Stomach (tissue), 4 donors: ENCODE data around the gene PLRG1.

Experiments
- EP300 ChIP-seq: sonication (generic); formaldehyde crosslinking; IDR thresholded peaks from one replicate; pipeline ENCODE4 v1.6.1; 2017; ENCODE audit warnings: antibody characterized with exemption
- POLR2A ChIP-seq, 4 donors: fragments of 450-650 bp; IDR thresholded peaks; one replicate each; pipeline ENCODE4 v1.6.1; 2016; ENCODE audit warnings: antibody characterized with exemption in 4 of 4, control low read depth in 2 of 4, mild to moderate bottlenecking in 1 of 4, moderate library complexity in 1 of 4
- TF ChIP-seq, protein P1 (sequence below), 7 experiments: fragments of 450-650 bp in 4 of 7; fragments of 200-600 bp in 3 of 7; sonication (generic) in 3 of 7; IDR thresholded peaks; one replicate each; pipeline ENCODE4 v1.5.1; 2016 to 2019; ENCODE audit warnings: antibody characterized with exemption in 7 of 7, control low read depth in 2 of 7, mild to moderate bottlenecking in 1 of 7

DNA sequence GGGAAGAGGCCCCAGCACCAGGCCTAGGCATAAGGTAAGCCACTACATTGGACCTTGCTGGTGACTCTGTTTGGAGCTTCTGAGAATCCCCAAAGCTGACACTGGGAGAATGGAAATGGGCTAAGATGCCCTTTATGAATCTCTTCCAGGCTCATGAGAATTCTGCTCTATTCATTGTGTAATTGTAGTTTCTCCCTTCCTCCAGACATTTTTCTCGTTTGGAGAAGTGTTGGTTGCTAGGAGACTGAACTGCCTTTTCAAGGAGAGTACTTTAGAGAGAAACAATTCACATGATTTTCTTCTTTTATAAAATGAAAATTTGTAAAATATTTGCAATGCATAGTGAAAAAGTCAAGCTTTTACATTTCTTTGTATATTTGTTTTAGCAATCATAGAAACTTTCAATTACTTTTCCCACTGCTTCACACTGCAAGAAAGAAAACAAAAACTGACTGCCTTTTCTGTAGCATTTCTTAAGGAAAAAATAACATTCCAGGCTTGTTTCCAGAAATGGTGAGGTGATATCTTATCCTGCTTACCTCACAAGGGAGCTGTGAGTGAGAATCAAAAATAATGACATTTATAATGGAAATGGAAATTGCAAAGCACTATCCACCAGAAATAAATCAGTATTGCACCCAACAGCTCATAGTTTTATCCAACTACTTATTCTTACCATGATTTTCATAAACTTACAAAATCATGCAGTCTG lies 33.7 kb downstream of the PLRG1 start:
- TF ChIP-seq, protein P1, sequence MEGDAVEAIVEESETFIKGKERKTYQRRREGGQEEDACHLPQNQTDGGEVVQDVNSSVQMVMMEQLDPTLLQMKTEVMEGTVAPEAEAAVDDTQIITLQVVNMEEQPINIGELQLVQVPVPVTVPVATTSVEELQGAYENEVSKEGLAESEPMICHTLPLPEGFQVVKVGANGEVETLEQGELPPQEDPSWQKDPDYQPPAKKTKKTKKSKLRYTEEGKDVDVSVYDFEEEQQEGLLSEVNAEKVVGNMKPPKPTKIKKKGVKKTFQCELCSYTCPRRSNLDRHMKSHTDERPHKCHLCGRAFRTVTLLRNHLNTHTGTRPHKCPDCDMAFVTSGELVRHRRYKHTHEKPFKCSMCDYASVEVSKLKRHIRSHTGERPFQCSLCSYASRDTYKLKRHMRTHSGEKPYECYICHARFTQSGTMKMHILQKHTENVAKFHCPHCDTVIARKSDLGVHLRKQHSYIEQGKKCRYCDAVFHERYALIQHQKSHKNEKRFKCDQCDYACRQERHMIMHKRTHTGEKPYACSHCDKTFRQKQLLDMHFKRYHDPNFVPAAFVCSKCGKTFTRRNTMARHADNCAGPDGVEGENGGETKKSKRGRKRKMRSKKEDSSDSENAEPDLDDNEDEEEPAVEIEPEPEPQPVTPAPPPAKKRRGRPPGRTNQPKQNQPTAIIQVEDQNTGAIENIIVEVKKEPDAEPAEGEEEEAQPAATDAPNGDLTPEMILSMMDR (IDR thresholded peaks at IDR 0.05), result no peak
- TF ChIP-seq POLR2A (IDR thresholded peaks at IDR 0.05), result no peak
- no peak for TF ChIP-seq EP300
